HL-60 (cell line): ENCODE data around the gene CYSLTR2.

Experiments used
- CTCF ChIP-seq: IDR thresholded peaks from one replicate; pipeline ENCODE4 v1.5.1; 2011; ENCODE audit warnings: low read length, control low read depth, inconsistent platforms; ENCODE audit not compliant: insufficient read depth
- POLR2AphosphoS5 ChIP-seq: IDR thresholded peaks from 2 replicates; pipeline ENCODE4 v1.6.1; 2012; ENCODE audit warnings: low read depth
- REST ChIP-seq: IDR thresholded peaks from 2 replicates; pipeline ENCODE4 v1.6.1; 2012; ENCODE audit warnings: low read depth; ENCODE audit not compliant: insufficient replicate concordance

DNA sequence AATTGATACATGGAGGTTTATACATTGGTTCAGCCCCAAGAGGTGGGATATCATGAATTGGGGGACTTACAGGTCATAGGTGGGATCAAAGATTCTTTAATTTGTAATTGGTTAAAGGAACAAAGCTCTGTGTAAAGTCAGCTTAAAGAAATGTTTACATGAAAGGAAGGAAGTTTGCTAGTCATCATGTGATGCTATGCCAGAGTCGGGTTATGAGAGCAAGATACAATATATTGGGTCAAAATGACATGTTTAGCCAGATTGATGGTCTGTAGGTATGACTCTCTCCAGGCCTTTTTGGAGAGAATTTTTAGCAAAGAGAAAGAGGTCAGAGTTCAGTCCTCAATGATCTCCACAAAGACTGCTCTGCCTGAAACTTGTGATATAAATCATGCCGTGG lies 5.3 kb upstream of the CYSLTR2 start:
- no peak for TF ChIP-seq REST
- TF ChIP-seq CTCF = no peak
- no peak for TF ChIP-seq POLR2AphosphoS5
